ENCODE measurements around the gene SMIM30. TPM values are rescaled to one million over a fixed set of nuclear protein-coding genes. Genes with fewer than 3 reads are reported as not detected.

The SMIM30 gene
- total and polyA plus RNA-seq, 2 of the 8 experiments (the other 6 are each of a cell fraction or from before 2014, with no cell fraction given): 35.2 to 49.7 TPM

Other genes starting within 250 kb of the SMIM30 start
- 0.20 and 0.54 TPM in 2 replicates for gene GPR85, start 31.7 kb downstream of the SMIM30 start, total RNA-seq (2021; fragmentation: NEBNext Ultra II Directional; extraction: Animal tissue kit (Norgen Biotek cat#: 25700))
- 0.06 and 0.11 TPM in 2 replicates for gene GPR85, start 31.7 kb downstream of the SMIM30 start, polyA plus RNA-seq (2011; rRNA removed)

Measured in H1 (cell line).